Nephron progenitor cell (in vitro differentiated cells): ENCODE results near the gene FAM200B.

Experiments
- DNase-seq: peaks from one replicate; pipeline ENCODE4 v3.0.0; 2021
- H3K27ac Mint-ChIP-seq: 2 replicates; pipeline ENCODE4 v1.8.0; 2021; ENCODE audit warnings: mild to moderate bottlenecking, moderate library complexity, mixed read lengths
- H3K27me3 Mint-ChIP-seq: 2 replicates; pipeline ENCODE4 v1.8.0; 2021; ENCODE audit warnings: mild to moderate bottlenecking, low read depth, mixed read lengths; ENCODE audit not compliant: poor library complexity
- H3K36me3 Mint-ChIP-seq: 2 replicates; pipeline ENCODE4 v1.8.0; 2021; ENCODE audit warnings: low read depth, mixed read lengths
- H3K4me1 Mint-ChIP-seq: 2 replicates; pipeline ENCODE4 v1.8.0; 2021; ENCODE audit warnings: mixed read lengths
- H3K4me3 Mint-ChIP-seq: 2 replicates; pipeline ENCODE4 v1.8.0; 2021; ENCODE audit warnings: mild to moderate bottlenecking, moderate library complexity, mixed read lengths
- H3K9me3 Mint-ChIP-seq: 2 replicates; pipeline ENCODE4 v1.8.0; 2021; ENCODE audit warnings: mild to moderate bottlenecking, moderate library complexity, mixed read lengths
- TF ChIP-seq, protein P1 (sequence below): fragments of 200-600 bp; sonication (generic); IDR thresholded peaks from 2 replicates; pipeline ENCODE4 v1.5.0; 2021; ENCODE audit warnings: antibody characterized with exemption

Gene FAM200B

DNA sequence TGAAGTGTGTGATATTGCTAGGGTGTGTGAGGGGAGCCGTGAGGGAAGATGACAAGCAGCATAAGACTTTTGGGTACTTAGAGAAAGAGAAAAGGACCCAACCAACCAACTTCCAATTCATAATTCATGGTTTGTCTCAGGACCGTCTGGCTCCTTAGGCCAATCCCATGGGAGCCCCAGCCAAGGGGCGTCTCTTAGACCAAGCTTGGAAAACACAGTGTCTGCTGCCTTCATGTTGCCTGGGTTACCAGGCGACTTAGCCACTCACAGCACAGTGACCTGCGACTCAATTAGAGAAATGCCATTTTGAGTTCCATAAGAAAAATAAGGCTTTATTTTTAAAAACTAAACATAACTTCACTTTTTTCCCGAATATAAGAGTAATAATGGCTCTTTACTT lies 53.9 kb downstream of the FAM200B start:
- peaks cover 25% of the 10 kb centered on the region for H3K27me3 Mint-ChIP-seq
- no peak overlapping the region for H3K4me3 Mint-ChIP-seq
- H3K4me1 Mint-ChIP-seq: no peaks in the 10 kb centered on the region
- H3K9me3 Mint-ChIP-seq: peaks cover 10% of the 10 kb centered on the region
- TF ChIP-seq, protein P1, sequence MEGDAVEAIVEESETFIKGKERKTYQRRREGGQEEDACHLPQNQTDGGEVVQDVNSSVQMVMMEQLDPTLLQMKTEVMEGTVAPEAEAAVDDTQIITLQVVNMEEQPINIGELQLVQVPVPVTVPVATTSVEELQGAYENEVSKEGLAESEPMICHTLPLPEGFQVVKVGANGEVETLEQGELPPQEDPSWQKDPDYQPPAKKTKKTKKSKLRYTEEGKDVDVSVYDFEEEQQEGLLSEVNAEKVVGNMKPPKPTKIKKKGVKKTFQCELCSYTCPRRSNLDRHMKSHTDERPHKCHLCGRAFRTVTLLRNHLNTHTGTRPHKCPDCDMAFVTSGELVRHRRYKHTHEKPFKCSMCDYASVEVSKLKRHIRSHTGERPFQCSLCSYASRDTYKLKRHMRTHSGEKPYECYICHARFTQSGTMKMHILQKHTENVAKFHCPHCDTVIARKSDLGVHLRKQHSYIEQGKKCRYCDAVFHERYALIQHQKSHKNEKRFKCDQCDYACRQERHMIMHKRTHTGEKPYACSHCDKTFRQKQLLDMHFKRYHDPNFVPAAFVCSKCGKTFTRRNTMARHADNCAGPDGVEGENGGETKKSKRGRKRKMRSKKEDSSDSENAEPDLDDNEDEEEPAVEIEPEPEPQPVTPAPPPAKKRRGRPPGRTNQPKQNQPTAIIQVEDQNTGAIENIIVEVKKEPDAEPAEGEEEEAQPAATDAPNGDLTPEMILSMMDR: no peak
- DNase-seq: no peak
- H3K36me3 Mint-ChIP-seq: no peaks in the 10 kb centered on the region
- H3K27ac Mint-ChIP-seq: no peak overlapping the region

DNA sequence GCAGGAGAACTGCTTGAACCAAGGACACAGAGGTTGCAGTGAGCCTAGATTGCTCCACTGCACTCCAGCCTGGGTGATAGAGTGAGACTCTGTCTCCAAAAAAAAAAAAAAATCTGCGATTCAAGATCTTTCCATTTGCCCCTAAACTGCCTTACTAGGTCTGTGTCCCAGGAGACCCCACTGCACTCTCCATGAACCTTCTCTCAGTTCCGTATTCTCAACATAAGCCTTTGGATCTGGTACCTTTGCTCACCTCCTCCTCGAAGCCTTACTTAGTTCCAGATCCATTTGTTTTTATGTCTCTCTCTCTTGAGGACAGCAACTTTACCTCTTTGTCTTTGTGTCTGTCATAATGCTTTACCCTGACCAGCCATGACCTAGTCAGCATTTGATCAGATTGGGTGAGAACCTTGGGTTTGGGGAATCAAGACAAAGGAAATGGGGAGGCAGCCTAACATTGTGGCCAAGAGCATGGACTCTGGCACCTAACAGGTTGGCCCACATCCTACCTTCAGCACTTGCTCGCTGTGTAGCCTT lies 55.0 kb downstream of the FAM200B start:
- no peak for DNase-seq
- Mint-ChIP-seq H3K27ac (no peak overlapping the region), H3K36me3 (no peaks in the 10 kb centered on the region), H3K4me1 (no peaks in the 10 kb centered on the region), H3K4me3 (no peak overlapping the region), H3K27me3 (peaks cover 25% of the 10 kb centered on the region), H3K9me3 (peaks cover 15% of the 10 kb centered on the region)
- TF ChIP-seq, protein P1: no peak

DNA sequence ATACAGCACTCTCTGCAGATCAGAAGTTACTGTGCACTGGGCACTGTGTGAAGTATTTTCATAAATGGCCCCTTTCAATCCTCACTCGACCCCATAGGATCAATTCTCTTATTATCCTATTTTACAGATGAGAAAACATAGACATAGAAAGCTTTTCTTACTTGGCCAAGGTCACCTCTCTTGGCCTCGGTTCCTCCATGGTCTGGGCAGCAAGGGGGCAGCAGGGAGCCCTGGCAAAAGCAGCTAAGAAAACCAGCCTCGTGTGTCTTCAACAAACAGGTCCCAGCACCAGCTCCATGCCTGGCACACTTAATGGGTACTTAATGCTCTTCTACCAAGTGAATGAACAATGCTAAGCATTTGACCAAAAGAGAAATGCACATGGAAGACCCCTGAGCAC lies 55.6 kb downstream of the FAM200B start:
- H3K36me3 Mint-ChIP-seq: no peaks in the 10 kb centered on the region
- no peaks in the 10 kb centered on the region for H3K4me1 Mint-ChIP-seq
- TF ChIP-seq, protein P1: no peak
- no peak overlapping the region for H3K27ac Mint-ChIP-seq
- peaks cover 20% of the 10 kb centered on the region for H3K9me3 Mint-ChIP-seq
- no peak overlapping the region for H3K4me3 Mint-ChIP-seq
- DNase-seq: no peak
- peaks cover 25% of the 10 kb centered on the region for H3K27me3 Mint-ChIP-seq

DNA sequence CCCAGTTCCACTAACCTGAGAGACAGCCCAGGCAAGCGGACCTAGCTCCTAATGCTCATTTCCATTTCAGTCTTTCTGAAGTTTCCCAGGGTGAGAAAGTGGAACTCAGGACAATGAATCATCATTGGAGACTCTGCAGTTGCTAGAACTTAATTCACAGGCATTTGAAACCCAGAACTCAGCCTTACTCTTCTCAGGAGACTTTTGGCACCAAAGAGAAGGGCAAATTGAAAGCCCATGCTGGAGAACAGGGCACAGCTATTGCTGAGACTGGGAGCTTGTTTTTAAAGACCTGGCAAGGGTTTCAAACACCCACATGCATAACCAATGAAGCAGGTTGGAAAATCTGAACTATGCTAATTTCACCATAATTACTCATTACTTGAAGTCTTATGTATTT lies 57.2 kb downstream of the FAM200B start:
- Mint-ChIP-seq H3K27ac (no peak overlapping the region), H3K4me1 (no peaks in the 10 kb centered on the region), H3K27me3 (peaks cover 20% of the 10 kb centered on the region), H3K4me3 (no peak overlapping the region), H3K36me3 (no peaks in the 10 kb centered on the region), H3K9me3 (peaks cover 16% of the 10 kb centered on the region)
- TF ChIP-seq, protein P1: no peak
- DNase-seq: no peak
